ENCODE results near the gene TMEM9B. TPM values are rescaled to one million over a fixed set of nuclear protein-coding genes. Genes with fewer than 3 reads are reported as not detected.
A peak's percentile ranks its signal among the peaks of the same experiment; 100 is the strongest.

Gene TMEM9B
- polyA plus RNA-seq (2012; rRNA removed): 21.8 and 29.3 TPM in 2 replicates
- polyA plus RNA-seq (2012; cell fraction: cytosol; rRNA removed): 35.0 and 40.0 TPM in 2 replicates
- polyA plus RNA-seq (2012; cell fraction: nucleus; rRNA removed): 3.8 and 9.8 TPM in 2 replicates

DNA sequence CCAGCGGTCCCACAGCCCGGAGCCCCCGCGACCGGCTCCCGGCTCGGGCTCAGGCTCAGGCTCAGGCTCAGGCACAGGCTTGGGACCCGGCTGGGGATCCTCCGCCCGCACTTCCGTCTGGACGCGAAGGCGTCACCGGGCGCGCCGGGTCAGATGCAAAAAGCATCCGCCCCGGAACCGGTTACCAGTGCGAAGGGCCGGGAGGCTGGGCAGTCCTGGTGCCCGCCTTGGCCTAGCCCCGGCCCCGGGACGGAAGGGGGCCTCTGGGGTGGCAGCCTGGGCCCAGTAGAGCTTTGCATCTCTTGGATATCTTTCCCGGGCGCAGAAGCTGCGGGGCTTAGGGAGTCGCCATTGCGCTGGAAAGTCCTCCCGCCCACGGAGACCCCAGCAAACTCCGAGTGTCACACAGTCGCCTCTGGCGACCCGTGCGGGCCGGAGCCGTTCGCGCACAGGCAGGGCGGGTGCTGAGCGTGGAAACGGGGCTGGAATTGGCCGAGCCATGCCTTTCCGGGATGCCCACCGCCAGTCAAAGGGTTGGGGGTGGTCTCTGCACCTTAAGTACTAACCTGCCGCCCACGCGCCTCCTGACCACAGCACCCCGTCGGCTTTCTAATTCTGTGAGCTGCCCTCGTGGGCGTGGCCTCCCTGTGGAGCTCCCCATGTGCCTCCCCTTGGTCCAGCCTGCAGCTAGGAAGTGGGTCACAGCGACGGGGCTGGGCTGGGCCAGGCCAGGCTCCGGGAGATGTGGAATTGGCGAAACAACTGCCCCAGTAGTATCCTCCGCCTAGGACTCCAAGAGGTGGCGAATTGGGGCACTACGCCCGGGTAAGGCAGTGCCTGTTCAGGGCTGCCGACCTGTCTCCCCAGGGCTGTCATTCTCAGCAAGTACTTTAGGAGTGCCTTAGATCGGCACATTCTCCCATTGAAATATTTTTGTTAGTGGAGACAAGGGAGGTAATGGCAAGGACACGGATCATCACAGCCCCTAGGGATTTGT, at the start of gene TMEM9B:
Gene TMEM9B, minus strand, starts transcription at position 119 of the 997 bp plus-strand sequence. CDS start 129 bp downstream, outside the sequence.
- peaks cover 47% of the 10 kb centered on the region for H3K79me2 ChIP-seq (ENCODE audit: insufficient read depth)
- ChIA-PET CTCF (interaction anchor here (0.7 to 3.0 kb wide), 5 partner anchors 24 to 63 kb away, joined by 3 to 21 read pairs (median 4); partner anchors contain the start of gene AKIP1), POLR2A (interaction anchor here (0.6 to 2.0 kb wide), 8 partner anchors 11 to 496 kb away, joined by 3 to 6 read pairs (median 3); partner anchors contain the start of genes RPL27A, TRIM66 and ZNF143)
- peak within 1 kb of the TSS; percentile 82 for H3K9ac ChIP-seq
- peak within 1 kb of the TSS; percentile 68 to 93 for H3K4me3 ChIP-seq (ENCODE audit: low read depth in 2 of 2, low read length in 1 of 2)
- H3K9me2 ChIP-seq: no peaks in the 10 kb centered on the region
- H3K9me3 ChIP-seq: no peaks in the 10 kb centered on the region
- no peaks in the 10 kb centered on the region for H3K27me3 ChIP-seq (ENCODE audit: insufficient read depth)
- peaks cover 3 to 5% of the 10 kb centered on the region in 2 experiments for H3K36me3 ChIP-seq (replicated peaks in 1 of 2; ENCODE audit: control insufficient read depth in 1 of 2, insufficient read depth in 2 of 2, low read length in 1 of 2)
- under 1% methylated on average over 28 of the region's 67 CpGs for WGBS (ENCODE audit: low lambda C conversion rate)
- H2AFZ ChIP-seq (ENCODE audit: low read depth): peak within 1 kb of the TSS; percentile 43
- peaks cover 5% of the 10 kb centered on the region for H3F3A ChIP-seq (replicated peaks; ENCODE audit: insufficient read depth)
- H3K27ac ChIP-seq (ENCODE audit: low read depth in 2 of 2, low read length in 1 of 2): peak within 1 kb of the TSS; percentile 83 to 96
- H3K4me2 ChIP-seq: peak within 1 kb of the TSS; percentile 96
- no peaks in the 10 kb centered on the region for H4K20me1 ChIP-seq (ENCODE audit: insufficient read depth)
- peak; percentile 95 for DNase-seq
- peaks cover 3 to 13% of the 10 kb centered on the region in 2 experiments; a peak in 2 of 4 replicates for H3K4me1 ChIP-seq (ENCODE audit: control insufficient read depth in 1 of 2, insufficient read depth in 2 of 2, low read depth in 1 of 2, low read length in 1 of 2)
- TF ChIP-seq RFX5 (IDR thresholded peaks at IDR 0.05; ENCODE audit: low read length) (no peak), GATA2 (CRISPR knock-in tag; IDR thresholded peaks at IDR 0.05) (no peak), USF1 (IDR thresholded peaks at IDR 0.05; ENCODE audit: borderline replicate concordance, low read depth) (peak; percentile 50; the same call in 1 of the 2 replicates), EP300 (IDR thresholded peaks at IDR 0.05; ENCODE audit: borderline replicate concordance in 1 of 2, low read depth in 1 of 2, low read length in 1 of 2) (no peak), MXI1 (IDR thresholded peaks at IDR 0.05; ENCODE audit: low read depth, low read length) (peak; percentile 88), MEF2A (IDR thresholded peaks at IDR 0.05; ENCODE audit: borderline replicate concordance, low read depth) (no peak), ZBTB33 (IDR thresholded peaks at IDR 0.05; ENCODE audit: borderline replicate concordance, low read depth) (0 out of 2 replicates have a peak, but pooled peaks have one; percentile 34), RAD21 (IDR thresholded peaks at IDR 0.05; ENCODE audit: low read length) (peak; percentile 17; the same call in 1 of the 2 replicates), SIN3A (IDR thresholded peaks at IDR 0.05; ENCODE audit: borderline replicate concordance, low read depth, low read length) (peak; percentile 90), TEAD4 (IDR thresholded peaks at IDR 0.05; ENCODE audit: borderline replicate concordance, insufficient read depth) (0 out of 2 replicates have a peak, but pooled peaks have one; percentile 17), MAX (IDR thresholded peaks at IDR 0.05; ENCODE audit: low read depth) (peak; percentile 61), GABPA (IDR thresholded peaks at IDR 0.05; ENCODE audit: low read depth) (peak; percentile 89), FOXJ3 (CRISPR knock-in tag; IDR thresholded peaks at IDR 0.05) (0 out of 2 replicates have a peak, but pooled peaks have one; percentile 23), FOSL2 (IDR thresholded peaks at IDR 0.05; ENCODE audit: borderline replicate concordance, low read depth) (peak; percentile 1; the same call in 1 of the 2 replicates), POLR2AphosphoS5 (IDR thresholded peaks at IDR 0.05; ENCODE audit: low read depth, low read length) (peak; percentile 85), CTCF (IDR thresholded peaks at IDR 0.05) (no peak)
- TF ChIP-seq, protein P1, sequence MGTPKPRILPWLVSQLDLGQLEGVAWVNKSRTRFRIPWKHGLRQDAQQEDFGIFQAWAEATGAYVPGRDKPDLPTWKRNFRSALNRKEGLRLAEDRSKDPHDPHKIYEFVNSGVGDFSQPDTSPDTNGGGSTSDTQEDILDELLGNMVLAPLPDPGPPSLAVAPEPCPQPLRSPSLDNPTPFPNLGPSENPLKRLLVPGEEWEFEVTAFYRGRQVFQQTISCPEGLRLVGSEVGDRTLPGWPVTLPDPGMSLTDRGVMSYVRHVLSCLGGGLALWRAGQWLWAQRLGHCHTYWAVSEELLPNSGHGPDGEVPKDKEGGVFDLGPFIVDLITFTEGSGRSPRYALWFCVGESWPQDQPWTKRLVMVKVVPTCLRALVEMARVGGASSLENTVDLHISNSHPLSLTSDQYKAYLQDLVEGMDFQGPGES (IDR thresholded peaks at IDR 0.05; ENCODE audit: low read depth, low read length): no peak
- TF ChIP-seq, protein P2, sequence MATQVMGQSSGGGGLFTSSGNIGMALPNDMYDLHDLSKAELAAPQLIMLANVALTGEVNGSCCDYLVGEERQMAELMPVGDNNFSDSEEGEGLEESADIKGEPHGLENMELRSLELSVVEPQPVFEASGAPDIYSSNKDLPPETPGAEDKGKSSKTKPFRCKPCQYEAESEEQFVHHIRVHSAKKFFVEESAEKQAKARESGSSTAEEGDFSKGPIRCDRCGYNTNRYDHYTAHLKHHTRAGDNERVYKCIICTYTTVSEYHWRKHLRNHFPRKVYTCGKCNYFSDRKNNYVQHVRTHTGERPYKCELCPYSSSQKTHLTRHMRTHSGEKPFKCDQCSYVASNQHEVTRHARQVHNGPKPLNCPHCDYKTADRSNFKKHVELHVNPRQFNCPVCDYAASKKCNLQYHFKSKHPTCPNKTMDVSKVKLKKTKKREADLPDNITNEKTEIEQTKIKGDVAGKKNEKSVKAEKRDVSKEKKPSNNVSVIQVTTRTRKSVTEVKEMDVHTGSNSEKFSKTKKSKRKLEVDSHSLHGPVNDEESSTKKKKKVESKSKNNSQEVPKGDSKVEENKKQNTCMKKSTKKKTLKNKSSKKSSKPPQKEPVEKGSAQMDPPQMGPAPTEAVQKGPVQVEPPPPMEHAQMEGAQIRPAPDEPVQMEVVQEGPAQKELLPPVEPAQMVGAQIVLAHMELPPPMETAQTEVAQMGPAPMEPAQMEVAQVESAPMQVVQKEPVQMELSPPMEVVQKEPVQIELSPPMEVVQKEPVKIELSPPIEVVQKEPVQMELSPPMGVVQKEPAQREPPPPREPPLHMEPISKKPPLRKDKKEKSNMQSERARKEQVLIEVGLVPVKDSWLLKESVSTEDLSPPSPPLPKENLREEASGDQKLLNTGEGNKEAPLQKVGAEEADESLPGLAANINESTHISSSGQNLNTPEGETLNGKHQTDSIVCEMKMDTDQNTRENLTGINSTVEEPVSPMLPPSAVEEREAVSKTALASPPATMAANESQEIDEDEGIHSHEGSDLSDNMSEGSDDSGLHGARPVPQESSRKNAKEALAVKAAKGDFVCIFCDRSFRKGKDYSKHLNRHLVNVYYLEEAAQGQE (IDR thresholded peaks at IDR 0.05; ENCODE audit: low read depth, low read length): peak; percentile 34; the same call in 1 of the 2 replicates
